HG03064 (cell line): ENCODE measurements around the gene SYCN.

ENCODE experiments used
- ATAC-seq: cut with Tn5 transposase; IDR thresholded peaks from one replicate; pipeline ENCODE4 v1.9.1; 2021; ENCODE audit warnings: low read depth; ENCODE audit not compliant: unreplicated experiment

SYCN gene

DNA sequence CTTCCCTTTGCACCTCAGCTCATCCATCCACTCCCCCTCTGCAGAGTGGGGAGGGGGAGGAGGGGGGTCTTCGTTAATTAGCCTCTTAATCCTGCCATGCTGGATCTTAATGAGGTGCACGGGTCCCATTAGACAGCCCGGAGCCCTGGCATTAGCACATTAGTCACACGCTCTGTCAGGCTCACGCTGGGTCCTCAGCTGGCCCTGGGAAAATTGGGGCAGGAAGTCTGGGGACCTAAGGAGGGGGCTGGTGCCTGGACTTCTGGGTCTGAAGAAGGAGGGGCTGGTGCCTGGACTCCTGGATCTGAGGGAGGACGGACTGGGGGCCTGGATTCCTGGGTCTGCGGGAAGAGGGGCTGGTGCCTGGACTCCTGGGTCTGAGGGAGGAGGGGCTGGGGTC lies 7.7 kb downstream of the SYCN start:
- no peak for ATAC-seq

DNA sequence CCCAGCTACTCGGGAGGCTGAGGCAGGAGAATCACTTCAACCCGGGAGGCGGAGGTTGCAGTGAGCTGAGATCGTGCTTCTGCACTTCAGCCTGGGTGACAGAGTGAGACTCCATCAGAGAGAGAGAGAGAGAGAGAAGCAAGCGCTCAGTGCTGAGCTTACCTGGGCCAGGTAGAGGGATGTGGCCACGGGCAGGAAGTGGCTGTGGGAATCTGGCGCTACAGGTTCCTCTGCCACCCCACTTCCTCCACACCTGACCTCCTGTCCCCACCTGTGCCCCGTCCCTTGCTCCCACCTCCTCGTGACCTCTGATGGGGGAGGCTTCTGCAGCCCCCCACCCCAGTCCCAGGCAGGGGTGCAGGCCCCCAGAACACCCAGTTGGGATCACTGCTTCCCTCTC lies 8.3 kb downstream of the SYCN start:
- no peak for ATAC-seq

DNA sequence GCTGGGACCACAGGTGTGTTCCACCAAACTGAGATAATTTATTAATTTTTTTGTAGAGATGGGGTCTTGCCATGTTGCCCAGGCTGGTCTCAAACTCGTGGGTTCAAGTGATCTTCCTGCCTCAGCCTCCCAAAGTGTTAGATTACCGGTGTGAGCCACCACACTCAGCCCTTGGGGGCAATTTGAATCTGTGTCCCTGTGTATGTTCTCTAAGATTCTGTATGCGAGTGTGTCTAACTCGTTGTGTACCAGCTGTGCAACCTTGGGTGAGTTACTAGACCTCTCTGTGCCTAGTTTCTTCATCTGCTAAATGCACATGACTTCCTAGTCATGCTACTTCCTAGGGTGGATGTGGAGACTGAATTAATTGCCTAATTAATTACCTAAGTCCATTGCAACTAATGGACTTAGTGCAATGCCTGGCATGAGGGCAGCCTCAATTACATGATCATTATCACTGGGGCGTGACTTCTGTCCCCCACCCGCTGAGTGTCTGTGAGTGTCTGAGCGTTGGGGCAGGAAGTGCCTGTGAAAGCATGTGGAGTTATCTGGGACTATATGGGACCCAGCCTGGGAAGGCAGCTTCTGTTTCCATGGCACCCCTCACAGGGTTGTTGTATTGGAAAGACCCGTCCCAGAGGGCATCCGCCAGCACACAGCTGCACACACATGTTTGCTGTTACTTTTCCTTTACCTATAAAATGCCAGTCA lies 9.1 kb downstream of the SYCN start:
- no peak for ATAC-seq

DNA sequence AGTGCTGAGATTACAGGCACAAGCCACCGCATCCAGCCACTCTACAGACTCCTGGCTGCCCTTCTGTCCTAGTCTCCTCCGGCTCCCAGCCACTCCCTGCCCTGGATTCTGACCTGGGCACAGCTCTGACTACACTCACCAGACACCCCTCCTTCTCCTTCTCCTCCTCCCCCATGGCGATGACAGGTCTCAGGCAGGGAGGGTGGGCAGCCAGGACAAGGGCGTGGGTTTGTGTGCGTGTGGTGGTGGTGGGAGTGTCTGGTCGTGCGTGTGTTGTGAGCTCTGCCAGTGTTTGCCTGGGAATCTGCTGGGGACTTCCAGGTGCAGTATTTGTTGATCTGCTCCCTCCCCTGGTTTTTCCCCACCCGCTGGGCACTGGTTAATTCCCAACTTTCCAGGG lies 10.3 kb downstream of the SYCN start:
- no peak for ATAC-seq

DNA sequence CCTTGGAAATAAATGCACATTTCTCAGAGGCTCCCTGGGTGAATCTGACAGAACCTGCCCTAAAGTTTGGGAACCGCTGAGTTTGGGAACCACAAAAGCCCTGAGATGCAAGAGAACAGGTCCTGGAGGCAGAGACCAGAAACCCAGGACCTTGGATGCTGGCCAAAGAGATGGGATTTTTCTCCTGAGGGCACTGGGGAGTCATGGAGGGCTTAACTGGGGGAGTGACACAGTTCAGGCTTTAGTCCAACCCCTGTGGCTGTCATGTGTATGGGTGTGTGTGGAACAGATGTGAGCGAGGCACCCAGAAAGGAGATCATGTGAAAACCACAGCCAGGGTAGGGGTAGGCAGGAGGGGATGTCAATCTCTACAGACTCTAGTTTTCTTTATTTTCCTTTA lies 11.2 kb downstream of the SYCN start:
- ATAC-seq: no peak

DNA sequence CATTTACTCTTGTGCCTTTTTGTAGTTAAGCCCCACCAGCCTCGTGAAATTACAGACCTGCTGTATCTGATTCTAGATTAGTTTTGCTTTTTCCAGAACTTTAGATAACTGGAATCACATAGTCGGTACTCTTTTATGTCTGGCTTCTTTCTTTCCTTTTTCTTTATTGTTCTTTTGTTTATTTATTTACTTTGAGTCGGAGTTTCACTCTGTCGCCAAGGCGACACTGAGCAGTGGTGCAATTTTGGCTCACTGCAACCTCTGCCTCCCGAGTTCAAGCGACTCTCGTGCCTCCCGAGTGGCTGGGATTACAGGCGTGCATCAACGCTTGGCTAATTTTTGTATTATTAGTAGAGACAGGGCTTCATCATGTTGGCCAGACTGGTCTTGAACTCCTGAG lies 13.3 kb downstream of the SYCN start:
- ATAC-seq: no peak

DNA sequence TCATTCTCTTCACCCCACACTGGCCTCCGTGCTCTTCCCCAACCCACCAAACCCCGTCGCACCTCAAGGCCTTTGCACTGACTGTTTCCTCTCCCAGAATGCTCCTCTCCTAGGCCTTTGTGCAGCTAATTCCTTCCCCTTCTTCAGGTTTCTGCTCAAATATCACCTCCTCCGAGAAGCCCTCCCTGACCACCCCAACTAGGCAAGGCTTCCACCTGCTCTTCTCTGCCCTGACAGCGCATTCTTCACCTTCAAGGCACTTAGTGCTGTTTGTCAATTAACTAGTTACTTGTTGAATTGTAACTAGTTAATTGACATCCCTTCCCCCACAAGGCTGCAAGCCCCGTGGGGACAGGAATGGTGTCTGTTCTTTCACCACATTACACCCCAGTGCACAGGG lies 15.1 kb downstream of the SYCN start:
- ATAC-seq: no peak

DNA sequence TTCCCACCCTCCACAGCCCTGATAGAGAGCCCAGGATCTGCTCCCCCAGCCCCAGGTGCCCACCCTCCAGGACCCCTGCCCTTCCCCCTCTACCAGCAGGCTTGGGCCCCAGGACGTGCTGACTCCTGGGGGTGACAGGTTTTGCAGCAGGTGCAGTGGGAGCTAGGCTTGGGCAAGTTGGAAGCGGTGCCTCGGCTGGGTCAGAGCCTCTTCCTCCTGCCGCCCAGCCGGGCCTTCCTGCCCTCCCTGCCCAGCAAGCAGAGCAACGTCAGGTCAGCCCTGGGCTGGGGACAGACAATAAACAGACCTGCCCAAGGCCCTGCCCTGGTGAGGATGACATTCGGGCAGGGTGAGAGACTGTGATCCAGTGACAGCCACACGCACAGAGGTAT lies 16.5 kb downstream of the SYCN start:
- no peak for ATAC-seq

DNA sequence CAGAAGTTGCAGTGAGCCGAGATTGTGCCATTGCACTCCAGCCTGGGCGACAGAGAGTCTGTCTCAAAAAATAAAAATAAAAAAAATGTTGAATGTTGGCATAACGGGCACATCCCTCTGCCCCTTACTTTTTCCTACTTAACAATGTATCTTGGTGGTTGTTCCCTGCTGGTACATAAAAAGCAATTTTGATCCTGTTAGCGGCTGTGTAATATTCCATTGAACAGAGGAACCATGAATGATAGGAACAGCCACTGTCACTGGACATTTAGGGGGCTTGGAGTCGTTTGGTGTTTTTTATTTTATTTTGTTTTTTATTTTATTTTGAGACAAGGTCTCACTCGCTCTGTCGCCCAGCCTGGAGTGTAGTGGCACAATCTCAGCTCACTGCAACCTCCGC lies 17.7 kb downstream of the SYCN start:
- ATAC-seq: no peak

DNA sequence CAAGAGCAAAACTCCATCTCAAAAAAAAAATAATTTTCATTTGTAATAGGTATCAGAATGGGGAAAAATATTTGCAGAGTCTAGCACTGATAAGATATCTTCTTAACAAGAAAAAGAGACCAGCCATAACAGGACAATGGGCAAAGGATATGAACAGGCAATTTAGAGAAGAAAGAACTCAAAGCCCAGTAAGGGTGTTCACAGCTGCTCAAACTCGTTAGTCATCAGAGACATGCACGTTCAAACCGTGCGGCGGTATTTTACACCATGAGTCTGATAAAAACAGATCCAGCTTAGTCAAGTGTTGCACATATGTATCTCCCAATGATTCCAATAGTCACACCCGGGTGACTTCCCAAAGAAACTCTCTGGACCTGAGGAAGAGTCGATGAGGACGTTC lies 21.0 kb downstream of the SYCN start:
- ATAC-seq: no peak

DNA sequence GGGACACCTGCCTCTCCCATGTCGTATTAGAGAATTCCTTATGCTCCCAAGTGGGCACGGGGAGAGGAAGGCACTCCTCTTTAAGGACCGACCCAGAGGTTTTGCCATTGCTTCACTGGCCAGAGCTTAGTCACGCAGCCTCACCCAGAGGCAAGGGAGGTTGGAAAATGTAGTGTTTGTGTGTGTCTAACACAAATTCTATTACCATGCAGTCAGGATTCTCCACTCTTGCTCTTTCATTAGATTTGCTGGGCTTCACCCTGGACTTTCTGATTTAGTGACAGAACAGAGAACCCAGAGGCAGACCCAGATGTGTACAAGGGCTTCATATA lies 21.9 kb downstream of the SYCN start:
- no peak for ATAC-seq

DNA sequence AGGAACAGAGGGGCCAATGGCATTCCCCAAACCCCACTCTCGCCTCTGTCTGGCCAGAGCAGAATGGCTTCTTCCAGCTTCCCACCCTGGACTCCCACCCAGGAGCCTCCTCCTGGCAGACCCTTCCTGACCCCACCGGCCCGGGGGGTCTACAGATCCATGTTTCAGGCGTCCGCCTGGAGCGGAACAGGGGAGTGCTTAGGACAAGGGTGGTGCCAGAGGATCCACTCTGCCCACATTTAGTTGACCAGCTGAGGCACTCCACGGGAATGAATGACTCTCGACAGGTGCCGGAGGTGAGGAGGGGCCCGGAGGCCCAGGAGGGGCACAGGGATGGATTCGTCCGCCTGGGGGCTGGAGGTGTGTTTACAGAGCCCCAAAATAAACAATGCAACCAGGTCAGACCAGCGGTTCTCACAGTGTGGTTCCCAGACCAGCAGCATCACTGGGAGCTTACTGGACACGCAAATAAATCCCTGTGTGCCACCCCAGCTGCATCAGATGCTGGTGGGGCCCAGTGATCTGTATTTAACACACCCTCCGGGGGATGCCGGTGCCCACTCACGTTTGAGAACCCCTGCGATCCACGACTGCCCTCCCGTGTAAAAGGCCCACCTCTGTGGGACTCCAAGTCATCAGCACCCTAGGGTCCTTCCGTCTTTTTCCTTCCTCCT lies 22.4 kb downstream of the SYCN start:
- no peak for ATAC-seq

DNA sequence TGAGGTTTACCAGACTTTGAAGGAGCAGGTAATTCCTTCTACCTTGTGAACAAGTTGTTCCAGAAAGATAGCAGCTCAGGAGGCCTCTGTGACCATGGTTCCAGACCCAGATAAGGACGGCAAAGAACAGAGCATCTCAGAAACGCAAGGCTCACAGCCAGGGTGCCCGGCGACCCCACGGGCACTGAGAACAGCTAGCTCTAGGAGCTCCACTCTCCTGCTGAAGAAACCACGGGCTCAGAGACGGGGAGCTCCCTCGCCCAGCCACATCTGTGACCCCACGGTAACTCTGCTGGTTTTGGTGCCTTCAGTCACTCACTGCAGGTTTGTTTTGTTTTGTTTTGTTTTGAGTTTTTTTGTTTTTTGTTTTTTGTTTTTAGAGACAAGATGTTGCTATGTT lies 23.3 kb downstream of the SYCN start:
- no peak for ATAC-seq

DNA sequence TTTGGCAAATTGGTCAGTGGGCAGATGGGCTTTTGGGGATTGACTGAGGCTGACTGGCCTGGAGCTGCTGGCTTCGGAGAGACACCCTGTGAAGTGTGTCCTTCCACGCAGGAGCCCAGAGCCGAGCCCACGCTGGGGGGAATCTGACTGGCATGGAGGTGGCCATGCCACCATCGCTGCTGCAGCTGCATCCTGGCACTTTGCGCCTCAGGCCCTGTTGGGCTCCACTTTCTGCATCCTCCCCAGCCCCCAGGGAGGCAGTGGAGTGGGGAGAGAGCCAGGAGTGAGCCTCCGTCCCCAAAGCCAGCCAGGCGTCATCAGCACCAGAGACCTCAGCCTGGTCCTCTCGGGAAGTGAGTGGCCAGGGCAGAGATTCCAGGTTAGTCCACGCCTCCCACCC lies 24.3 kb downstream of the SYCN start:
- ATAC-seq: no peak

DNA sequence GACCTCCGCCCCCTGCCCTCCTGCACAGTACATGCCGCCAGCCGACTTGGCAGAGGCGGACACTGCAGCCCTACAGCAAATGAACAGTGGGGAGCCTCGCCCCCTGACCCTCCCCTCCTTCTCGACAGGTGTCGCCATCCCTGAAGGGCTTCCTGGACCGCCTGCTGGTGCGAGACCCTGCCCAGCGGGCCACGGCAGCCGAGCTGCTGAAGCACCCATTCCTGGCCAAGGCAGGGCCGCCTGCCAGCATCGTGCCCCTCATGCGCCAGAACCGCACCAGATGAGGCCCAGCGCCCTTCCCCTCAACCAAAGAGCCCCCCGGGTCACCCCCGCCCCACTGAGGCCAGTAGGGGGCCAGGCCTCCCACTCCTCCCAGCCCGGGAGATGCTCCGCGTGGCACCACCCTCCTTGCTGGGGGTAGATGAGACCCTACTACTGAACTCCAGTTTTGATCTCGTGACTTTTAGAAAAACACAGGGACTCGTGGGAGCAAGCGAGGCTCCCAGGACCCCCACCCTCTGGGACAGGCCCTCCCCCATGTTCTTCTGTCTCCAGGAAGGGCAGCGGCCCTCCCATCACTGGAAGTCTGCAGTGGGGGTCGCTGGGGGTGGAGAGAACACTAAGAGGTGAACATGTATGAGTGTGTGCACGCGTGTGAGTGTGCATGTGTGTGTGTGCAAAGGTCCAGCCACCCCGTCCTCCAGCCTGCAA lies 25.6 kb downstream of the SYCN start:
- no peak for ATAC-seq

DNA sequence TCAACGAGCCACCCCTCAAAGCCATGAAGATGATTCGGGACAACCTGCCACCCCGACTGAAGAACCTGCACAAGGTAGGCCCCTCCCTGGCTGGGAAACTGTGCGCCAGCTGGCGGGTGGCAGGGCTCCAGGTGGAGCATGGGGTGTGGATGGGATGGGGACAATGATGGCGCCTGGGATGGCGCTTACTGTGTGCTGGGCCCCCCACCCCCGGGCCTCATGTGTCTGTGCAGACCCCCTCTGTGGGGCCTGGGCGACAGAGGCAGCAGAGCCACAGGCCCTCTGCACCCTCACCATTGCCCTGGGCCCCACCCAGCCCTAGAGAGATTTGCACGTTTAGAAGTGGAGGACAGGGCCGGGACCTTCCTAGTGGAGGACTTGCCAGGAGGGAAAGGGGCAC lies 26.3 kb downstream of the SYCN start:
- no peak for ATAC-seq

DNA sequence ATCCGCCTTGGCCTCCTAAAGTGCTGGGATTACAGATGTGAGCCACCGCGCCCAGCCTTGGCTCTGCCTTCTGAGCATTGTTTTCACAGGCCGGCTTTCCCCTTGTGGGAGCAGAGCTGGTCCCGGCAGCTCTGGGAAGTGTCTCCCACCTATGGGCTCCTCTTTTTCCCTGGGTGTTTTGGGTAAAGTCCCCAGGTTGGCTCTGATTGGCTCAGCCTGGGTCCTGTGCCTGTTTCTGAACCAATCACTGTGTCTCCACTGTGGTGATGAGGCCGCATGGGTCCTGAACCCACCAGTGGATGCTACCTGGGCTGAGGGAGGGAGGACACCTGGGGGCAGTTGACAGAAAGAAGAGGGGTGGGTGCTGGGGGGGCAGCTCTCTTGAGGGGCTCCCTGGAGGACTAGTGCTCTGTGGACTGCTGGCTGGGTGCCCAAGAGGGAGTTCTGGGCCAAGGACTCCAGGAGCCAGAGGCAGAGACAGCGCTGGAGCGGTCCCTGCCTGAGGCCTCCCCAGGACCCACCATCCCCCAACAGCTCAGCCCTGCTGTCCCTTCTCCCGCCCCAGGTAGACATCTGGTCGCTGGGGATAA lies 26.9 kb downstream of the SYCN start:
- ATAC-seq: no peak

DNA sequence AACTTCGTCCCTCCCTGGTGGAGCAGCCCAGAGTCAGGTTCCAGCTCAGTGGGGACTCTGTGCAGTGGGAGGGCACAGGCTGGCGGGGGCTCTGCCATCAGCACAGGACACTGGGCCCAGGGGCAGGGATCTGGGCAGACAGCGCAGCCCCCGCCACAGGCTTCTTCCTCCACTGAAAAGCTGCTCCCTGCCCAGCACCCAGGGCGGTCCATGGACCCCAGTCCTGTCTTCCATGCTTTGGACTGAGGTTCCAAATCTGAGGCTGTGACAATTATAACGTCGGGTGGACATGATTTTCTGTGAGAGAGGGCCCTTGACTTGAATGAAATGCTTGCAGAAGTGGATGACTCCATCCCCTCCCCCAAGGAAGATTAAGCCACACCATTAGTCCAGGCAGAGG lies 28.5 kb downstream of the SYCN start:
- ATAC-seq: no peak

DNA sequence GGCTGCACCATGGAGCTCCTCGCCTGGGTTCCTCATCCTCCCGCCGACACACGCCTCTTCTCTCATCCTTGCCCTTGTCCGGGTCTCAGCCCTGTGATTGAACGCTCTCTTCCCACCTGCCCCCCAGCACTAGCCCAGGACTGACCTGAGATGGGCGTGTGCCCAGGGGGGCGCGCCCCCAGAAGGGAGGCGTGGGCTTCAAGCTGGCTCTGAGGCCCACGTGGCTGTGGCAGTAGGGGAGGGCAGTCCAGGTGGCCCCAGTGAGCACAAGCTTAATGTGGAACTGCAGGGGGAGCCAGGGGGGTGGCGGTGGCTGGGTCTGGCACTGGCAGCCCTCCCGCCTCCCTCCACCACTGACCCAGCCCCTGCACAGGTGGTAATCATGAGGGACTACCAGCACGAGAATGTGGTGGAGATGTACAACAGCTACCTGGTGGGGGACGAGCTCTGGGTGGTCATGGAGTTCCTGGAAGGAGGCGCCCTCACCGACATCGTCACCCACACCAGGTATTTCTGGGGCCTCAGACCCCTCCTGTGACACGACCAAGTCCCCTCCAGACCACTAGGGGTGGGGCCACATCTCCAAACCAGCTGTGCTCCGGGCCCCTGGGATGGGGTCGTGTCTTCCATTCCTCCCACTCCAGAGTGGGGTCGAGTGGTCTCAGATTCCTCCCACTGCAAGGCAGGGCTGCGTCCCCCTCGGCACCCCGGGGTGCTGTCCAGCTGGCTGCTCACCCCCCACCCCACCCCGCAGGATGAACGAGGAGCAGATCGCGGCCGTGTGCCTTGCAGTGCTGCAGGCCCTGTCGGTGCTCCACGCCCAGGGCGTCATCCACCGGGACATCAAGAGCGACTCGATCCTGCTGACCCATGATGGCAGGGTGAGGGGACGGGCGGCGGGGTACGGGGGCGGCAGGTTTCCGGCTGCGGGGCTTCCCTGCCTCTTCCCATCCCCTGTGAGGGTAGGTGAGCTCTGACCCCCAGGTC lies 29.2 kb downstream of the SYCN start:
- no peak for ATAC-seq

DNA sequence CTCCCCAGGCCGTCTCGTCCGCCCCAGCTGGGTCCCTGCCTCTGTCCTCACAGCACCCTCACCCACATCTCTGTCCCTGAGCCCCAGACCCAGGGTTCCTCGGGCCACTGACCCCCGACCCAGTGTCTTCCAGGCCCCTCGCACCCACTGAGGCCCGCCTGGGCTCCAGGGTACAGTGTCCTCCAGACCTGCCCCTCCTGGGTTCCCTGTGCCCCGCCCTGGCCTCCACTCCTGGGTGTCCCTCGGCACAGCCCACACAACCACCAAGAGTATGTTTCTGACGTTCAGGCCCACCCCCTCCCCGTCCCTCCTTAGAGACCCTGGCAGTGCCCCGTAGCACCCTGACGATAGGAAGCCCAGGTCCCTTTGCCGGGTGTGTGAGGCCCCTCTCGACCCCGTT lies 29.9 kb downstream of the SYCN start:
- ATAC-seq: no peak
